Stomach (tissue), 9 donors: ENCODE data around the gene SOD3. TPM values are rescaled to one million over a fixed set of nuclear protein-coding genes. Genes with fewer than 3 reads are reported as not detected.

ENCODE experiments used
- DNase-seq, 2 donors: peaks; one replicate each; pipeline versions ENCODE4 v3.0.0 to v3.0.0-alpha.2; 2013 to 2019
- H3K27ac ChIP-seq, 5 donors: fragments of 200-600 bp in 4 of 5; sonication (generic) in 4 of 5; one replicate each; pipeline ENCODE4 v1.5.1; 2013 to 2019; ENCODE audit warnings: mild to moderate bottlenecking in 1 of 5, moderate library complexity in 1 of 5
- H3K27me3 ChIP-seq, 3 donors: fragments of 200-600 bp; sonication (generic); one replicate each; pipeline ENCODE4 v1.5.1; 2017 to 2019; ENCODE audit warnings: mixed run types in 1 of 3
- H3K36me3 ChIP-seq, 4 donors: fragments of 200-600 bp; sonication (generic); 1 replicate in 3 of 4; 2 replicates in 1 of 4; pipeline ENCODE4 v1.5.1; 2016 to 2019
- H3K4me1 ChIP-seq, 4 donors: fragments of 200-600 bp; sonication (generic); one replicate each; pipeline ENCODE4 v1.5.1; 2016 to 2019
- H3K4me3 ChIP-seq, 4 donors: fragments of 200-600 bp; sonication (generic) in 3 of 4; one replicate each; pipeline ENCODE4 v1.5.1; 2016 to 2019; ENCODE audit warnings: mild to moderate bottlenecking in 1 of 4
- H3K9me3 ChIP-seq, 4 donors: fragments of 200-600 bp; sonication (generic); one replicate each; pipeline ENCODE4 v1.5.1; 2016 to 2019
- CTCF ChIP-seq, 7 experiments: fragments of 450-650 bp in 4 of 7; fragments of 200-600 bp in 3 of 7; sonication (generic) in 3 of 7; IDR thresholded peaks; one replicate each; pipeline ENCODE4 v1.5.1; 2016 to 2019; ENCODE audit warnings: antibody characterized with exemption in 7 of 7, control low read depth in 2 of 7, mild to moderate bottlenecking in 1 of 7
- EP300 ChIP-seq: sonication (generic); formaldehyde crosslinking; IDR thresholded peaks from one replicate; pipeline ENCODE4 v1.6.1; 2017; ENCODE audit warnings: antibody characterized with exemption
- POLR2A ChIP-seq, 4 donors: fragments of 450-650 bp; IDR thresholded peaks; one replicate each; pipeline ENCODE4 v1.6.1; 2016; ENCODE audit warnings: antibody characterized with exemption in 4 of 4, control low read depth in 2 of 4, mild to moderate bottlenecking in 1 of 4, moderate library complexity in 1 of 4
- POLR2AphosphoS5 ChIP-seq, 3 donors: sonication (generic); formaldehyde crosslinking; IDR thresholded peaks; one replicate each; pipeline ENCODE4 v1.6.1; 2016; ENCODE audit warnings: antibody characterized with exemption in 3 of 3
- WGBS, 5 donors: extraction: QIAGEN DNeasy Blood & Tissue Kit in 3 of 5; methylation state at CpG; one replicate each; pipeline versions ENCODE4 v1.1.5 to v1.1.7; 2013 to 2018; 5-methylcytosine and 5-hydroxymethylcytosine counted together
- intact Hi-C: fragments of 100-400 bp; cut with DNase I; formaldehyde crosslinking; loops from one replicate; pipeline ENCODE4 v1.15.1; 2023; ENCODE audit warnings: low total_unique reads
- polyA plus RNA-seq, 3 donors: library from polyadenylated mRNA; stranded (reverse); fragments of 200-250 nt; gene quantifications; one replicate each; pipeline ENCODE4 v1.2.3, GENCODE V29; 2013
- total RNA-seq, 5 donors: library from RNA; depleted of rRNA; stranded (reverse); fragments of >200 nt; gene quantifications; one replicate each; pipeline versions ENCODE4 v1.1.0 to v1.2.3, GENCODE V29; 2014 to 2016
- donor health status: healthy with polysubstance abuse.
- donor health status: Bipolar disorder and iron deficiency.
- donor health status: healthy.

SOD3 gene
- total and polyA plus RNA-seq, 8 donors: 8.8 to 188 (median 39.5) TPM

- peak in 1 of 2 donors; percentile 58 for DNase-seq
- Histone ChIP-seq H3K36me3 (no peaks in the 10 kb centered on the region), H3K27ac (peak overlapping the region in 4 of 5 donors; percentile 79 to 86 (median 85)), H3K4me3 (peak overlapping the region in 3 of 4 donors; percentile 37 to 42 (median 38)), H3K9me3 (no peaks in the 10 kb centered on the region), H3K27me3 (peaks cover 0 to 15% (median 10%) of the 10 kb centered on the region in 3 donors), H3K4me1 (peaks cover 8 to 39% (median 26%) of the 10 kb centered on the region in 4 donors)
- intact Hi-C loops: no loop called here
- WGBS, 5 donors: 60 to 80% (median 71%) methylated on average over 10 of the region's 10 CpGs
- TF ChIP-seq POLR2AphosphoS5 (IDR thresholded peaks at IDR 0.05) (peak; percentile 24 to 83 (median 52)), EP300 (peak; percentile 69), POLR2A (IDR thresholded peaks at IDR 0.05) (no peak)
Observed at GRCh38 chr4:24794480-24794879, 893 bp upstream of the SOD3 start.

- intact Hi-C loops: no loop called here
- TF ChIP-seq POLR2A (IDR thresholded peaks at IDR 0.05) (no peak), CTCF (IDR thresholded peaks at IDR 0.05) (no peak), EP300 (no peak), POLR2AphosphoS5 (IDR thresholded peaks at IDR 0.05) (no peak)
- peaks cover 17 to 53% (median 39%) of the 10 kb centered on the region in 4 donors for H3K4me1 ChIP-seq
- no peak for DNase-seq
- peak overlapping the region; percentile 32 to 42 (median 38) for H3K4me3 ChIP-seq
- H3K9me3 ChIP-seq: no peaks in the 10 kb centered on the region
- H3K36me3 ChIP-seq: no peaks in the 10 kb centered on the region
- H3K27ac ChIP-seq: peak overlapping the region; percentile 37 to 86 (median 84)
- 20 to 31% (median 26%) methylated on average over 9 of the region's 9 CpGs for WGBS, 5 donors
- peaks cover 0 to 29% (median 23%) of the 10 kb centered on the region in 3 donors for H3K27me3 ChIP-seq
Observed at GRCh38 chr4:24795666-24796381, 451 bp downstream of the SOD3 start.

- no peaks in the 10 kb centered on the region for H3K36me3 ChIP-seq
- no peak overlapping the region for H3K4me3 ChIP-seq
- intact Hi-C loops: no loop called here
- TF ChIP-seq POLR2AphosphoS5 (IDR thresholded peaks at IDR 0.05) (no peak), CTCF (IDR thresholded peaks at IDR 0.05) (no peak), EP300 (no peak), POLR2A (IDR thresholded peaks at IDR 0.05) (no peak)
- no peak for DNase-seq
- peak overlapping the region in 3 of 5 donors; percentile 84 to 86 (median 86) for H3K27ac ChIP-seq
- H3K4me1 ChIP-seq: peaks cover 17 to 59% (median 44%) of the 10 kb centered on the region in 4 donors
- no peaks in the 10 kb centered on the region for H3K9me3 ChIP-seq
- H3K27me3 ChIP-seq: peaks cover 0 to 30% (median 25%) of the 10 kb centered on the region in 3 donors
Observed at GRCh38 chr4:24796620-24797019, 1.2 kb downstream of the SOD3 start.

GRCh38 chr4:24798036-24798610, 2.8 kb downstream of the SOD3 start:
- DNase-seq: no peak
- H3K4me1 ChIP-seq: peaks cover 17 to 74% (median 54%) of the 10 kb centered on the region in 4 donors
- no peaks in the 10 kb centered on the region for H3K9me3 ChIP-seq
- no peaks in the 10 kb centered on the region for H3K36me3 ChIP-seq
- no peak overlapping the region for H3K27ac ChIP-seq
- no peak for TF ChIP-seq POLR2A (IDR thresholded peaks at IDR 0.05)
- TF ChIP-seq CTCF (IDR thresholded peaks at IDR 0.05): no peak
- TF ChIP-seq EP300: no peak
- TF ChIP-seq POLR2AphosphoS5 (IDR thresholded peaks at IDR 0.05): no peak
- peaks cover 0 to 30% (median 25%) of the 10 kb centered on the region in 3 donors for H3K27me3 ChIP-seq
- WGBS, 5 donors: 68 to 75% (median 72%) methylated on average over 5 of the region's 5 CpGs
- intact Hi-C loops: no loop called here
- no peak overlapping the region for H3K4me3 ChIP-seq
